Upper lobe of left lung (tissue), 6 donors: ENCODE results near the gene STUB1. TPM values are rescaled to one million over a fixed set of nuclear protein-coding genes. Genes with fewer than 3 reads are reported as not detected.

Experiments
- ATAC-seq, 2 donors: fragments of 200-7000 bp; cut with Tn5 transposase; one replicate each; pipeline ENCODE4 v1.9.1; 2022; ENCODE audit warnings: mild to moderate bottlenecking in 2 of 2, moderate library complexity in 2 of 2; ENCODE audit not compliant: low FRiP score in 2 of 2
- DNase-seq, 2 donors: peaks; one replicate each; pipeline ENCODE4 v3.0.0-alpha.2; 2019 to 2020
- H3K27ac ChIP-seq, 4 donors: fragments of 200-600 bp; sonication (generic); one replicate each; pipeline ENCODE4 v1.5.1; 2016 to 2019
- H3K27me3 ChIP-seq, 4 donors: fragments of 200-600 bp; sonication (generic); one replicate each; pipeline ENCODE4 v1.5.1; 2017 to 2019
- H3K36me3 ChIP-seq, 4 donors: fragments of 200-600 bp; sonication (generic); one replicate each; pipeline ENCODE4 v1.5.1; 2016 to 2019
- H3K4me1 ChIP-seq, 4 donors: fragments of 200-600 bp; sonication (generic); one replicate each; pipeline ENCODE4 v1.5.1; 2018 to 2019
- H3K4me3 ChIP-seq, 4 donors: fragments of 200-600 bp; sonication (generic); one replicate each; pipeline ENCODE4 v1.5.1; 2017 to 2019; ENCODE audit warnings: mild to moderate bottlenecking in 2 of 4, moderate library complexity in 1 of 4
- H3K9me3 ChIP-seq, 4 donors: fragments of 200-600 bp; sonication (generic); one replicate each; pipeline ENCODE4 v1.5.1; 2018 to 2019
- CTCF ChIP-seq, 6 experiments: fragments of 450-650 bp in 4 of 6; fragments of 200-600 bp in 2 of 6; sonication (generic) in 2 of 6; IDR thresholded peaks; one replicate each; pipeline ENCODE4 v1.5.1; 2016 to 2019; ENCODE audit warnings: antibody characterized with exemption in 6 of 6
- EP300 ChIP-seq, 4 donors: sonication (generic); formaldehyde crosslinking; IDR thresholded peaks; one replicate each; pipeline ENCODE4 v1.5.1; 2017; ENCODE audit warnings: antibody characterized with exemption in 4 of 4, control low read depth in 2 of 4
- POLR2A ChIP-seq, 4 donors: fragments of 450-650 bp; IDR thresholded peaks; one replicate each; pipeline ENCODE4 v1.5.1; 2016 to 2017; ENCODE audit warnings: antibody characterized with exemption in 4 of 4, mild to moderate bottlenecking in 2 of 4
- POLR2AphosphoS5 ChIP-seq, 2 donors: sonication (generic); formaldehyde crosslinking; IDR thresholded peaks; one replicate each; pipeline ENCODE4 v1.5.1; 2017; ENCODE audit warnings: antibody characterized with exemption in 2 of 2
- WGBS, 2 donors: methylation state at CpG; one replicate each; pipeline ENCODE4 v1.1.5; 2017 to 2018; 5-methylcytosine and 5-hydroxymethylcytosine counted together
- total RNA-seq, 6 donors: library from RNA; depleted of rRNA in 4 of 6; stranded (reverse); fragments of >200 nt in 4 of 6; gene quantifications; one replicate each; pipeline versions ENCODE4 v1.1.0 to v1.2.1, GENCODE V29; 2016 to 2021
- donor health status: DM: no; HTN: no; CAD: no; lungs with moderate emphysema.
- donor health status: DM: no; HTN: yes; CAD: no; lungs with severe emphysema.

STUB1 gene
- total RNA-seq, 6 donors from 2014 or later: 101 to 186 (median 118) TPM

GRCh38 chr16:708019-708418 lies 27.8 kb downstream of the STUB1 start:
- Histone ChIP-seq H3K27ac (no peak overlapping the region), H3K36me3 (no peaks in the 10 kb centered on the region), H3K9me3 (no peaks in the 10 kb centered on the region), H3K4me1 (peaks cover 7 to 27% (median 11%) of the 10 kb centered on the region in 4 donors), H3K4me3 (no peak overlapping the region), H3K27me3 (peaks cover 5 to 70% (median 38%) of the 10 kb centered on the region in 4 donors)
- no peak for DNase-seq
- 44 to 54% methylated on average over 3 of the region's 3 CpGs for WGBS, 2 donors
- no peak for ATAC-seq
- no peak for TF ChIP-seq POLR2AphosphoS5 (IDR thresholded peaks at IDR 0.05)
- TF ChIP-seq POLR2A (IDR thresholded peaks at IDR 0.05): no peak
- TF ChIP-seq CTCF (IDR thresholded peaks at IDR 0.05): no peak
- no peak for TF ChIP-seq EP300 (IDR thresholded peaks at IDR 0.05)

GRCh38 chr16:708959-709358 lies 28.7 kb downstream of the STUB1 start:
- Histone ChIP-seq H3K27ac (no peak overlapping the region), H3K27me3 (peaks cover 5 to 61% (median 38%) of the 10 kb centered on the region in 4 donors), H3K9me3 (no peaks in the 10 kb centered on the region), H3K4me1 (peaks cover 7 to 27% (median 11%) of the 10 kb centered on the region in 4 donors), H3K36me3 (no peaks in the 10 kb centered on the region), H3K4me3 (no peak overlapping the region)
- peak in 1 of 2 donors; percentile 2 for DNase-seq
- no peak for ATAC-seq
- TF ChIP-seq POLR2AphosphoS5 (IDR thresholded peaks at IDR 0.05) (no peak), EP300 (IDR thresholded peaks at IDR 0.05) (no peak), CTCF (IDR thresholded peaks at IDR 0.05) (no peak)
- 43 to 48% methylated on average over 2 to 3 of the region's 4 CpGs for WGBS, 2 donors

GRCh38 chr16:709566-710499 lies 29.6 kb downstream of the STUB1 start:
- Histone ChIP-seq H3K4me3 (no peak overlapping the region), H3K9me3 (no peaks in the 10 kb centered on the region), H3K4me1 (peaks cover 13 to 32% (median 18%) of the 10 kb centered on the region in 4 donors), H3K36me3 (no peaks in the 10 kb centered on the region), H3K27me3 (peaks cover 5 to 56% (median 30%) of the 10 kb centered on the region in 4 donors), H3K27ac (no peak overlapping the region)
- TF ChIP-seq POLR2AphosphoS5 (IDR thresholded peaks at IDR 0.05): no peak
- no peak for TF ChIP-seq CTCF (IDR thresholded peaks at IDR 0.05)
- TF ChIP-seq EP300 (IDR thresholded peaks at IDR 0.05): no peak
- TF ChIP-seq POLR2A (IDR thresholded peaks at IDR 0.05): no peak
- WGBS, 2 donors: 13 to 39% methylated on average over 10 to 30 of the region's 30 CpGs
- DNase-seq (peak in 1 of 2 donors; percentile 64), ATAC-seq (no peak)

GRCh38 chr16:710500-711075 lies 30.4 kb downstream of the STUB1 start:
- WGBS, 2 donors: 79% methylated on average over 20 of the region's 21 CpGs; no CpG with 5 or more reads in 1 of the 2 donors
- no peaks in the 10 kb centered on the region for H3K9me3 ChIP-seq
- H3K27ac ChIP-seq: no peak overlapping the region
- TF ChIP-seq POLR2AphosphoS5 (IDR thresholded peaks at IDR 0.05): no peak
- TF ChIP-seq CTCF (IDR thresholded peaks at IDR 0.05): no peak
- no peak for TF ChIP-seq EP300 (IDR thresholded peaks at IDR 0.05)
- no peak for TF ChIP-seq POLR2A (IDR thresholded peaks at IDR 0.05)
- no peaks in the 10 kb centered on the region for H3K36me3 ChIP-seq
- peaks cover 5 to 48% (median 24%) of the 10 kb centered on the region in 4 donors for H3K27me3 ChIP-seq
- H3K4me3 ChIP-seq: no peak overlapping the region
- ATAC-seq (no peak), DNase-seq (peak in 1 of 2 donors; percentile 77)
- peaks cover 13 to 30% (median 17%) of the 10 kb centered on the region in 4 donors for H3K4me1 ChIP-seq
